Stimulated activated CD8-positive, alpha-beta memory T cell treated with anti-CD3 and anti-CD28 coated beads, Interleukin-15, amount 100 ng/mL, for 1 hour (primary cell): ENCODE results near the gene SETD7.

Experiments
- DNase-seq: peaks from one replicate; pipeline ENCODE4 v3.0.0-alpha.2; 2020; ENCODE audit warnings: low read depth

Gene SETD7

GRCh38 chr4:139556071-139556723 is at the start of gene SETD7:
SETD7 (minus strand) TSS chr4:139556219; CDS start chr4:139556137, 82 bp downstream.
- DNase-seq, result no peak

DNA sequence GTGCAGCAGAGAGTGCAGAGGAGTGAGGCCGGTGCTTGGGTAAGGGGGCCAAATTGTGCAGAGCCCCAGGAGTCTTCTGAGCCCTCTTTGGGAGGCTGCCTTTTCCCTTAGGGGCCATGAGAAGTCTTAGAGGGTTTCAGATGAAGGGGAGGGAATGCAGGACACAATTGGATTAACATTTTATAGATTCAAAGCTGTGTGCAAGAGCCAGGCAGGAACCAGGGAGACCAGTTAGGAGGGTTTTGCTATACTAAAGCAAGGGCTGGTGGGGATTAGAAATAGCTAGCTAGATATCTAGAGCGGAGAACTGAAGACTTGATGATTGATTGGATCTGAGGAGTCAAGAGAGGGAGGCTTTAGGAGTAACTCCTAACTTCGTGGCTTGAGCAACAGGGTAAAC is 49.5 kb upstream of the SETD7 start:
- no peak for DNase-seq

- DNase-seq, result no peak
Measured at GRCh38 chr4:139603576-139604410, 47.8 kb upstream of the SETD7 start.

GRCh38 chr4:139602776-139603360 is 46.8 kb upstream of the SETD7 start:
- DNase-seq, result no peak

- no peak for DNase-seq
Measured at GRCh38 chr4:139600662-139601061, 44.6 kb upstream of the SETD7 start.

- no peak for DNase-seq
Measured at GRCh38 chr4:139599594-139600374, 43.8 kb upstream of the SETD7 start.

- no peak for DNase-seq
Measured at GRCh38 chr4:139599076-139599475, 43.1 kb upstream of the SETD7 start.

- DNase-seq, result no peak
Measured at GRCh38 chr4:139596684-139597279, 40.8 kb upstream of the SETD7 start.

DNA sequence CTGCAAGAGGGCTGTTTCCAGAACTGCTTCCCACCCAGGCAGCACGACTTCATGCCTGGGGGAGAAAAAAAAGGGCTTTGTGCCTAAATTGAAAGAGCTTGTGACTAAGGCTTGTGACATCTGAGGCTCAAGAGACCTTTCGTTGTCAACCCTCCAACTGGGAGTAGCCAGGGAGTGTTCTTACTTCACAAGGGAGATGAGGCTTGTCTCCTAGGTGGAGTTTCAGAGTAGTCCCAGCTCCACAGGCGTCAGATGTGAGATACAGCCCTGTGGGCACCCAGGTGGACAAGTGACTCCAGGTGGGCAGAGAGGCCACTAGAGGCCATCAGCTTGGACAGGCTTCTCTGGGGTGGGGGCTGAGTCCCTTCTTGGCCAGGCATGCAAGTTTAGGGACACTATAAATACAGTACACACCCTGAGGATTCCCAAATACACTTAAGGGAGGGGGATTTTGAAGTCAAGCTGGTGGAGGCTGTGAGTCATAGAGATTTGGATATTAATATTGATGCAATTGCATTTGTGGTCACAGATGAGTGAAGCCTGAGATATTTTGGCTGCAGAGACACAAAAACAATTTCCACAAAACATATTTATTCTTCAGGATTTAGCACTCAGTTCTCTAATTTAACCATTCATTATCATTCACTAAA is 40.1 kb upstream of the SETD7 start:
- no peak for DNase-seq

DNA sequence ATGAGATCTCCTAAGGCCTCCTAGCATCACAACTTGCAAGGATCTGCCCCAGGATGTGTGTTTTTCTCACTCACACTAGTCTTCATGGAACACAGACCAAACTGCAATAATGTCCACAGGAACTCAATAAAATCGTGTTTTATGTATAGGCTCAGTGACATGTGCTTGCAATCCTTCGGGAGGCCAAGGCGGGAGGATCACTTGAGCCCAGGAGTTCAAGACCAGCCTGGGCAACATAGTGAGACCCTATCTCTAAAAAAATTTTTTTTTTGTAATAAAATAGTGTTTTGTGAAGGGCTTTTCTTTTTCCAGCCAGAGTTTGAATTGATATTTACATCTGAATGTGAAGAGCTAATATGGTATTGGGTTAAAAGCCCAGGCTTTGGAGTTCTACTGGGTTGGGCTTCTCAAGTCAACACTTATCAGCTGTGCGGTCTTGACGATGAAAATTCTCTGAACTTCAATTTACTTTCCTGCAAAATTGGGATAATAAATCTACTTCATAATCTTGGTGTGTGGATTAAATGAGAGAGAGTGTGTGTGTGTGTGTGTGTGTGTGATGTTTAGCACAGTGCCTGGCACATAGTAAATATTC is 38.7 kb upstream of the SETD7 start:
- DNase-seq, result no peak

GRCh38 chr4:139593091-139593564 is 37.1 kb upstream of the SETD7 start:
- DNase-seq, result no peak

- DNase-seq, result no peak
Measured at GRCh38 chr4:139589336-139590018, 33.5 kb upstream of the SETD7 start.

GRCh38 chr4:139587446-139587845 is 31.4 kb upstream of the SETD7 start:
- no peak for DNase-seq

GRCh38 chr4:139585473-139585872 is 29.5 kb upstream of the SETD7 start:
- DNase-seq, result no peak

DNA sequence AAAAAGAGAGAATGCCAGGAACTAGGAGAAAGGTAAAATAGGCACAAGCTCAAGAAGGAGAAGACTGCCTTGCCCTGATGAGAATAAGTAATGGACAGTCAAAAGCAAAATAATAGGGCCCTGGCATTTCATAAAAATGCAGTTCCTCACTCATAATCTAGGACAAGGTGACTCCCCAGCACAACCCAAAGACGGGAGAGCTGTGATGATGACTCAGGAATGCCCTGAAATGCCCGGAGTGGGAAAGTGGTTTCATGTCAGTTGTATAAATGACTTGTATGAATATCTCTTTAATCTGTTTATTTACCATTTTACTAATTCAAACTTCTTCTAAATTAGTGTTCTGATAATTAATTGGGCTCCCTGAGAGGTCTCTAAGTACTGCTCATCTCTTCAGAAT is 28.8 kb upstream of the SETD7 start:
- DNase-seq, result no peak

GRCh38 chr4:139584013-139584412 is 28.0 kb upstream of the SETD7 start:
- no peak for DNase-seq

DNA sequence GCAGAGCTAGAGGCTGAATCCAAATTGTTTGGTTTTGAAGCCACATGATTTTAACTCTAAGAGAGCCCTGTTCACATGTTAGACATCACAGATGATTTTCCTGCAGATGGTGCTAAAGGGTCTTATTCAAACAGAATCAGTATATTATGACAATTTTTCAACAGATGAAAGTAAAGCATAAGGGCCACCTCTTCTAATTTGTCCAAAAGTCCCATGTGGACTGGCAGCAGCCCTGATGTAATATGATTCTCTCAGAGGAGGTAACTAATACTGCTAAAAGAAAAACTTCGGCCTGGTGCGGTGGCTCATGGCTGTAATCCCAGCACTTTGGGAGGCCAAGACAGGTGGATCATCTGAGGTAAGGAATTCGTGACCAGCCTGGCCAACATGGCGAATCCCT is 26.0 kb upstream of the SETD7 start:
- DNase-seq, result no peak

- DNase-seq, result no peak
Measured at GRCh38 chr4:139581096-139581495, 25.1 kb upstream of the SETD7 start.

- DNase-seq, result no peak
Measured at GRCh38 chr4:139576219-139576618, 20.2 kb upstream of the SETD7 start.

DNA sequence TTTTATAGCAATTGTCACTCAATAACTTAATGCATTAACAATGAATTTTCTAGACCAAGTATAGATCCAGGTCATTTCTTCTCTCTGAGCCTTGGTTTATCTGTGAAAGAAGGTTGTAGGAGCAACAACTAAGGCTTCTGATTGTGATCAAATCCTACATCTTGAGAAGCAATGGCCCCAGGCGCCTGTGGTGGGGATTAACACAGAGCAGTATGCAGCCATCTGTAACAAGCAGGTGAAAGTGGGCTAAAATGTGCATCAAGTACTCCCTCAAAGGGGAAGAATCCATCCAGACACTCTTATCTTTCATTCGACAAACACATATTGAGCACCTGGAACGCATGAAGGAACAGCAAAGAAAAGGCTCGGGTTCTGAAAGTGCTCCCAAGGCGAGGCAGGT is 19.1 kb upstream of the SETD7 start:
- no peak for DNase-seq
